Activated CD4-positive, alpha-beta memory T cell treated with anti-CD3 and anti-CD28 coated beads for 36 hours (primary cell): ENCODE results near the gene ECPAS. TPM values are rescaled to one million over a fixed set of nuclear protein-coding genes. Genes with fewer than 3 reads are reported as not detected.
"Not testable (repeated sequence)": the region's sequence is repeated elsewhere in the genome, so short reads cannot be mapped to it uniquely, and the experiment has no call there.

Source experiments
- CTCF ChIA-PET: fragments of 350-600 bp; sonication (Branson Sonifier 250); formaldehyde crosslinking; loops from one replicate; lab custom pipeline; 2021; ENCODE audit warnings: antibody characterized with exemption, inconsistent platforms; lab: Charles Lee
- POLR2A ChIA-PET: fragments of 350-600 bp; sonication (Branson Sonifier 250); formaldehyde crosslinking; loops from one replicate; lab custom pipeline; 2021; ENCODE audit warnings: antibody characterized with exemption; lab: Charles Lee
- DNase-seq: peaks from one replicate; pipeline ENCODE4 v3.0.0-alpha.2; 2020
- H3K27ac Mint-ChIP-seq: one replicate; pipeline ENCODE4 v1.8.0; 2021; ENCODE audit warnings: mixed read lengths
- H3K27me3 Mint-ChIP-seq: one replicate; pipeline ENCODE4 v1.8.0; 2021; ENCODE audit warnings: mixed read lengths
- H3K36me3 Mint-ChIP-seq: one replicate; pipeline ENCODE4 v1.8.0; 2021; ENCODE audit warnings: mixed read lengths
- H3K4me1 Mint-ChIP-seq: one replicate; pipeline ENCODE4 v1.8.0; 2021; ENCODE audit warnings: low read depth, mixed read lengths
- H3K4me3 Mint-ChIP-seq: one replicate; pipeline ENCODE4 v1.8.0; 2021; ENCODE audit warnings: mild to moderate bottlenecking, mixed read lengths
- H3K9me3 Mint-ChIP-seq: one replicate; pipeline ENCODE4 v1.8.0; 2021; ENCODE audit warnings: mixed read lengths
- intact Hi-C: fragments of 100-400 bp; cut with micrococcal nuclease; formaldehyde crosslinking; loops from one replicate; pipeline ENCODE4 v1.15.1; 2023
- total RNA-seq, 2 experiments: library from RNA; stranded (reverse); gene quantifications; one replicate each; pipeline ENCODE4 v1.2.3, GENCODE V29; 2021

ECPAS gene
- total RNA-seq, 2 experiments from 2014 or later: 66.5 to 67.0 TPM

- CTCF ChIA-PET, DNase-seq, H3K27ac Mint-ChIP-seq, H3K4me1 Mint-ChIP-seq, intact Hi-C loops, H3K4me3 Mint-ChIP-seq, H3K27me3 Mint-ChIP-seq, POLR2A ChIA-PET: not testable (repeated sequence)
- Mint-ChIP-seq H3K9me3 (peaks cover 35% of the 10 kb centered on the region), H3K36me3 (peaks cover 75% of the 10 kb centered on the region)
Observed at GRCh38 chr9:111401486-111401885, 82.7 kb downstream of the ECPAS start.

- H3K27me3 Mint-ChIP-seq: no peaks in the 10 kb centered on the region
- DNase-seq: no peak
- peaks cover 30% of the 10 kb centered on the region for H3K9me3 Mint-ChIP-seq
- ChIA-PET POLR2A (no interaction called here), CTCF (interaction anchor here (0.8 kb wide), 1 partner anchor 259 kb away, joined by 3 read pairs; no protein-coding TSS in a partner anchor)
- intact Hi-C loops: no loop called here
- no peaks in the 10 kb centered on the region for H3K4me1 Mint-ChIP-seq
- H3K4me3 Mint-ChIP-seq: no peak overlapping the region
- no peak overlapping the region for H3K27ac Mint-ChIP-seq
- peaks cover 69% of the 10 kb centered on the region for H3K36me3 Mint-ChIP-seq
Observed at GRCh38 chr9:111400564-111400898, 83.7 kb downstream of the ECPAS start.

- intact Hi-C loops: no loop called here
- peak; percentile 20 for DNase-seq
- Mint-ChIP-seq H3K4me1 (no peaks in the 10 kb centered on the region), H3K27ac (no peak overlapping the region), H3K9me3 (peaks cover 25% of the 10 kb centered on the region), H3K36me3 (peaks cover 69% of the 10 kb centered on the region), H3K27me3 (no peaks in the 10 kb centered on the region), H3K4me3 (no peak overlapping the region)
- ChIA-PET CTCF (interaction anchor here (0.8 kb wide), 1 partner anchor 259 kb away, joined by 3 read pairs; no protein-coding TSS in a partner anchor), POLR2A (no interaction called here)
Observed at GRCh38 chr9:111399772-111400563, 84.2 kb downstream of the ECPAS start.

DNA sequence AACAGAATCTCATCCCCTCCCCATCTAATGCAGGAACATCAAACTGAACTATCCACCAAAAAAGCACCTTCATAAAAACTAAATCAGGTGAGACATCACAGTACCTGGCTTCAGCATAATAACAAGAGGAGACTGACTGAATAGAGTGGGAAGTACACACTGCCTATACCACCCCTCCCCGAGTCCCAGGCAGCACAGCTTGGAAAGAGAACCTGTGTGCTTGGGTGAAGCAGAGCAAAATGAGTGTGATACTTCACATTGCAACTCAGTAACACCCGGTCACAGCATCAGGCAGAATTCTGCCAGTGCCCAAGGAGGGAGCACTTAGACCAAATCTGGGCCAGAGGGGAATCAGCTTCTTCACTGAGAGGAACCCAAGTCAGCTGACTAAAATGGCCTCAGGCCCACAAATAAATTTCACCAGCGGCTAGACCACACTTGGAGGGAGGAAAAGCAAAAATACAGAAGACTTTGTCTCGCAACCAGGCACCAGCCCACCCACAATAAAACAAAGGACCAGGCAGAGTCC lies 84.9 kb downstream of the ECPAS start:
- no peak for DNase-seq
- H3K4me3 Mint-ChIP-seq: no peak overlapping the region
- H3K9me3 Mint-ChIP-seq: peaks cover 22% of the 10 kb centered on the region

DNA sequence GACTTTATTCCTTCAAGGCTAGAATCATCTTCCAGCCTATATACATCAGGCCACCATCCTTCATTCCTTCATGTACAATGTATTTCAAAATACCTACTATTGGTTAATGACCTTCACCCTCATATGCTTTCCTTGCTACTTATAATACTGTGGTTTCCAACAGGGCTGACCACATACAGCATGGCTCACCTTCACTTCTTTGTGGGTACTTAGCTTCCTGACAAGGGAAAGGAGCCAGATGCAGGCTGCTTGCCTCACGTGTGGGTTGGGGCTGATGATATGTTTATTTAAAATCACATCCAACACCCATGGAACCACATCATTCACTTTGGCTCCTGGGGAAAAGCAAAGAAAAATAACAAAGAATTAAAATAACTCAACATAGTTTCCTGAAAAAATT lies 90.2 kb downstream of the ECPAS start:
- POLR2A ChIA-PET: no interaction called here
- intact Hi-C loops: no loop called here
- Mint-ChIP-seq H3K4me3 (no peak overlapping the region), H3K4me1 (no peaks in the 10 kb centered on the region), H3K36me3 (peaks cover 42% of the 10 kb centered on the region), H3K27me3 (no peaks in the 10 kb centered on the region), H3K27ac (no peak overlapping the region), H3K9me3 (no peaks in the 10 kb centered on the region)
- DNase-seq: no peak
- CTCF ChIA-PET: no interaction called here

More for the DNA sequence above, 84.9 kb downstream of the ECPAS start:
- H3K27ac Mint-ChIP-seq: no peak overlapping the region
- intact Hi-C loops: no loop called here
- ChIA-PET CTCF (no interaction called here), POLR2A (interaction anchor here (0.6 kb wide), 1 partner anchor 1863 kb away, joined by 5 read pairs; no protein-coding TSS in a partner anchor)
- peaks cover 68% of the 10 kb centered on the region for H3K36me3 Mint-ChIP-seq
- H3K27me3 Mint-ChIP-seq: no peaks in the 10 kb centered on the region
- no peaks in the 10 kb centered on the region for H3K4me1 Mint-ChIP-seq

DNA sequence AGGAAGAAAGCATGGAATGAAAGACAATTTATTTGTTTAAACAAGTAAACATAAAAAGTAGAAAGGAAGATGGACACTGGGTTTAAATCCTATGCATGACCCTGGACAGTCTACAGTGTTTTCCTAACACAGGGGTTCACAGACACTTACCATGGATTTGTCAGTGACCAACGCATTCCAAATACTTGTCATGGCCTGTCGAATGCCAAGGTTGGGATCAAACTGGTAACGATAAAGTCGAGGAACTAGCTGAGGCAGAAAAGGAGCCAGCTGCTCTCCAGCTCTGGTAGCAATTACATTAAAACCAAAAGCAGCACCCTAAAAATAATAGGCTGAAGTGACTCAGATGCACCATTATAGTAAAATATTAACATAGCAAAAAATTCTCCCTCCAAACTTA lies 94.8 kb downstream of the ECPAS start:
- no peaks in the 10 kb centered on the region for H3K27me3 Mint-ChIP-seq
- ChIA-PET CTCF (no interaction called here), POLR2A (no interaction called here)
- no peaks in the 10 kb centered on the region for H3K4me1 Mint-ChIP-seq
- intact Hi-C loops: no loop called here
- H3K4me3 Mint-ChIP-seq: no peak overlapping the region
- no peak for DNase-seq
- peaks cover 28% of the 10 kb centered on the region for H3K36me3 Mint-ChIP-seq
- no peaks in the 10 kb centered on the region for H3K9me3 Mint-ChIP-seq
- no peak overlapping the region for H3K27ac Mint-ChIP-seq

DNA sequence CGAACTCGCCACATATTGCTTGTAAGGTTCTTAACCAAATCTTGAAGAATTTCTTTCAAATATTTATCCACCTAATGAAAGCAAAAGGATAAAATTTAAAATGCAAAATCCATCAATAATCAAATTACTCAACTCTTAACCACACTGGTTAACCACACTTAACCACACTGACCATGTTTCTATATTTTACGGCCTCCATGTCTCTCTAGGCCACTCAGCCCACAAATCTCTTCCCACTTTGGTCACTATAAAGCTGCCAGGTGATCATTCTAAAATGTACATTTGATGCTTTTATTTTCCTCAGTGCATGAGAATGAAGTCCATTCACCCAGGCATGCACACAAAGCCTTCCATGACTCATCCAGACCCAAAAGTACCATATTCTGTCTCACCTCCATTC lies 97.8 kb downstream of the ECPAS start:
- intact Hi-C loops: no loop called here
- DNase-seq: no peak
- Mint-ChIP-seq H3K4me3 (no peak overlapping the region), H3K27ac (no peak overlapping the region), H3K9me3 (no peaks in the 10 kb centered on the region), H3K4me1 (no peaks in the 10 kb centered on the region), H3K27me3 (no peaks in the 10 kb centered on the region), H3K36me3 (peaks cover 23% of the 10 kb centered on the region)
- POLR2A ChIA-PET: no interaction called here
- CTCF ChIA-PET: no interaction called here

GRCh38 chr9:111381006-111381405 lies 103.2 kb downstream of the ECPAS start:
- H3K4me3 Mint-ChIP-seq: no peak overlapping the region
- intact Hi-C loops: no loop called here
- H3K27ac Mint-ChIP-seq: no peak overlapping the region
- POLR2A ChIA-PET: no interaction called here
- DNase-seq: no peak
- H3K9me3 Mint-ChIP-seq: no peaks in the 10 kb centered on the region
- CTCF ChIA-PET: no interaction called here
- no peaks in the 10 kb centered on the region for H3K27me3 Mint-ChIP-seq
- no peaks in the 10 kb centered on the region for H3K4me1 Mint-ChIP-seq
- H3K36me3 Mint-ChIP-seq: peaks cover 37% of the 10 kb centered on the region

DNA sequence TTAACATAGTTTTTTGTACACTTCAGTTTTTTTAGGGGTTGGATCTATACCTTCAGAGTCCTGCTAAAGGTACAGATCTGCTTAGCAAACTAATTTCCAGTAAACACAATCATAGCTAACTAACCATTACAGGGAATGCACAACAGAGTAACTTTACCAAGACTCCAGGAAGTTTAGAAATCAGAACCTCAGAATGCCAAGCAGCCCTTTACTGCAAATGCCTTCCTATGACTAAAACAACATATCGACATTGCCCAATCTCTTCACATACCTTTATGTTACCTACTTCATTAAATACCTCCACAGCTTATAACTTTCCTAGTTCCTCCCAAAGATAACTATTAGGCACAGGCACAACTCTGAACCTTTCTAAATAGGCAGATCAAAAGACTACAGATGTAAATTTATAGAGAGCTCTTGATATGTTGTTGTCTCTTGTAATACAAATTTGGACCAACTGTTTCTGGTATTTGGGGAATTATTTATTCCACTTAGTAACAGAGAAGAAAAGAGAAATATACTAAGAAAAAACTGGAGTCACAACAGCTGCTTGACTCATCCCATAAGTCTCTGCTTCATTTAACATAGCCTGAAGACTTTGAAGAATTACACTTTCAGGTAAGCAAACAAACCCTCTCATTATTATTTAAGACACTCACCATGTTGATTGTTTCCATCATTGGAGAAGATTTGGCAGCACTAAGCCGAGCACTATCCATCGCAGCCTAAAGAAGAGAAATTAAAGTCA lies 108.2 kb downstream of the ECPAS start:
- intact Hi-C loops: no loop called here
- POLR2A ChIA-PET: no interaction called here
- Mint-ChIP-seq H3K27ac (no peak overlapping the region), H3K9me3 (no peaks in the 10 kb centered on the region), H3K27me3 (no peaks in the 10 kb centered on the region), H3K36me3 (peaks cover 50% of the 10 kb centered on the region), H3K4me1 (no peaks in the 10 kb centered on the region), H3K4me3 (no peak overlapping the region)
- no peak for DNase-seq
- CTCF ChIA-PET: no interaction called here

DNA sequence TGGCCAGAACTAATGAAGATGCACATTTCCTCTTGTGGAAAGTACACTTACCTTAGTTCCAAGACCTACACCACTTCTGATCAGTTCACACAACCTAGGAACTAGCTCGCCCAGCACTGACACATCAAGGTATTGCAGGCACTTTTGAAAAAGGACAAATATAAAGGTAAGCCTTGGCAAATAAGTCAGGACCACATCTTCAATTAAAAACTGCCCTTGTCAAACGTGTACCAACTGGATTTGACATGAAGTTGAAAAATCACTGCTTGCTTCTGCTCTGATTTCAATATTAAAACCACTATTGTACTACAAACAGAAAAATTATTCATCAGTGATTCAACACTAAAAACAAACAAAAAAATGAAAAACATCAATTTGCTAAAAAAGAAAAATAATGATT lies 109.1 kb downstream of the ECPAS start:
- Mint-ChIP-seq H3K36me3 (peaks cover 56% of the 10 kb centered on the region), H3K27ac (no peak overlapping the region), H3K4me3 (no peak overlapping the region), H3K27me3 (no peaks in the 10 kb centered on the region), H3K9me3 (no peaks in the 10 kb centered on the region), H3K4me1 (no peaks in the 10 kb centered on the region)
- intact Hi-C loops: no loop called here
- CTCF ChIA-PET: no interaction called here
- POLR2A ChIA-PET: no interaction called here
- no peak for DNase-seq

DNA sequence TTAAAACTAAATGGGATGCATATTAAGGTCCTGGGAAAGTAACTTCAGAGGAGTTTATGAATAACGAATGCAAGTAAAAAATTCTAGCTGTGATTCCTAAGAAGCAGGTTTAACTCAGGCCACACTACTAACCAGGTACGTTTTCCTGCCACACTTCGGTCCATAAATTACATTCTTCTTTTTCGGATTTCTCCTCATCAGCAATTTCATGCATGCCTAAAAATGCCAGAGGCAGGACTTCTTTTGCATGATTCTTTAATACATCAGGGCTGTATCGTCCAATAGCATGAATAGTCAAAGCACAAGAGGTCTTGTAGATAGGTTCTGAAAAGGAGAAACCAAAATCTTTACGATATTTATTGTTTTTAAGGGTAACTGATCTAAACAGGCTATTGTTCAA lies 111.9 kb downstream of the ECPAS start:
- H3K4me1 Mint-ChIP-seq: no peaks in the 10 kb centered on the region
- no peaks in the 10 kb centered on the region for H3K9me3 Mint-ChIP-seq
- H3K36me3 Mint-ChIP-seq: peaks cover 65% of the 10 kb centered on the region
- no peaks in the 10 kb centered on the region for H3K27me3 Mint-ChIP-seq
- H3K27ac Mint-ChIP-seq: no peak overlapping the region
- H3K4me3 Mint-ChIP-seq: no peak overlapping the region
- CTCF ChIA-PET: no interaction called here
- POLR2A ChIA-PET: no interaction called here
- DNase-seq: no peak
- intact Hi-C loops: no loop called here

GRCh38 chr9:111366978-111367377 lies 117.2 kb downstream of the ECPAS start:
- intact Hi-C loops: no loop called here
- ChIA-PET CTCF (no interaction called here), POLR2A (no interaction called here)
- Mint-ChIP-seq H3K9me3 (no peaks in the 10 kb centered on the region), H3K27me3 (no peaks in the 10 kb centered on the region), H3K4me3 (no peak overlapping the region), H3K27ac (no peak overlapping the region), H3K36me3 (peaks cover 67% of the 10 kb centered on the region), H3K4me1 (no peaks in the 10 kb centered on the region)
- no peak for DNase-seq
